Stimulated activated CD8-positive, alpha-beta memory T cell treated with anti-CD3 and anti-CD28 coated beads, Interleukin-4, amount 100 ng/mL, for 1 hour (primary cell): ENCODE measurements around the gene POFUT1.
"Not testable (repeated sequence)": the region's sequence is repeated elsewhere in the genome, so short reads cannot be mapped to it uniquely, and the experiment has no call there.

Experiments used
- DNase-seq, 2 donors: peaks; one replicate each; pipeline ENCODE4 v3.0.0-alpha.2; 2020; ENCODE audit warnings: low read depth in 2 of 2, low spot score in 1 of 2

POFUT1 gene

GRCh38 chr20:32233286-32233685 lies 25.6 kb downstream of the POFUT1 start:
- no peak for DNase-seq

- no peak for DNase-seq
Measured at GRCh38 chr20:32234135-32234808, 26.6 kb downstream of the POFUT1 start.

- DNase-seq, result no peak
Measured at GRCh38 chr20:32235331-32236047, 27.8 kb downstream of the POFUT1 start.

GRCh38 chr20:32236048-32236533 lies 28.4 kb downstream of the POFUT1 start:
- no peak for DNase-seq

GRCh38 chr20:32236819-32237218 lies 29.1 kb downstream of the POFUT1 start:
- DNase-seq, result no peak

- DNase-seq, result no peak
Measured at GRCh38 chr20:32237419-32237818, 29.7 kb downstream of the POFUT1 start.

GRCh38 chr20:32238483-32239425 lies 31.1 kb downstream of the POFUT1 start:
- DNase-seq, result no peak

- no peak for DNase-seq
Measured at GRCh38 chr20:32240205-32240604, 32.5 kb downstream of the POFUT1 start.

- DNase-seq, result no peak
Measured at GRCh38 chr20:32241807-32242206, 34.1 kb downstream of the POFUT1 start.

- no peak for DNase-seq
Measured at GRCh38 chr20:32244150-32244823, 36.6 kb downstream of the POFUT1 start.

- no peak for DNase-seq
Measured at GRCh38 chr20:32244959-32245358, 37.3 kb downstream of the POFUT1 start.

GRCh38 chr20:32246208-32246607 lies 38.5 kb downstream of the POFUT1 start:
- not testable (repeated sequence) for DNase-seq

- no peak for DNase-seq
Measured at GRCh38 chr20:32248043-32248442, 40.4 kb downstream of the POFUT1 start.

GRCh38 chr20:32249030-32249738 lies 41.5 kb downstream of the POFUT1 start:
- no peak for DNase-seq

- DNase-seq, result no peak
Measured at GRCh38 chr20:32251470-32251869, 43.8 kb downstream of the POFUT1 start.

GRCh38 chr20:32252189-32252588 lies 44.5 kb downstream of the POFUT1 start:
- DNase-seq, result no peak

GRCh38 chr20:32260973-32261372 lies 53.3 kb downstream of the POFUT1 start:
- DNase-seq, result not testable (repeated sequence)

GRCh38 chr20:32261644-32262043 lies 54.0 kb downstream of the POFUT1 start:
- no peak for DNase-seq

GRCh38 chr20:32263398-32263954 lies 55.8 kb downstream of the POFUT1 start:
- no peak for DNase-seq

GRCh38 chr20:32271620-32272019 lies 63.9 kb downstream of the POFUT1 start:
- DNase-seq, result no peak
